GM21447 (cell line): ENCODE data around the gene PHYHIPL.
"Not testable (repeated sequence)": the region's sequence is repeated elsewhere in the genome, so short reads cannot be mapped to it uniquely, and the experiment has no call there.

Experiments
- ATAC-seq: cut with Tn5 transposase; IDR thresholded peaks from one replicate; pipeline ENCODE4 v1.9.1; 2021; ENCODE audit not compliant: unreplicated experiment

The PHYHIPL gene

GRCh38 chr10:59190332-59190731 is 13.9 kb downstream of the PHYHIPL start:
- ATAC-seq: no peak

GRCh38 chr10:59206204-59206720 is 29.8 kb downstream of the PHYHIPL start:
- no peak for ATAC-seq

GRCh38 chr10:59212301-59212798 is 35.9 kb downstream of the PHYHIPL start:
- no peak for ATAC-seq

GRCh38 chr10:59214160-59214559 is 37.7 kb downstream of the PHYHIPL start:
- no peak for ATAC-seq

- ATAC-seq: no peak
Observed at GRCh38 chr10:59216178-59216869, 39.9 kb downstream of the PHYHIPL start.

GRCh38 chr10:59222788-59223187 is 46.3 kb downstream of the PHYHIPL start:
- no peak for ATAC-seq

- not testable (repeated sequence) for ATAC-seq
Observed at GRCh38 chr10:59223597-59223996, 47.2 kb downstream of the PHYHIPL start.

- ATAC-seq: no peak
Observed at GRCh38 chr10:59225211-59225610, 48.8 kb downstream of the PHYHIPL start.

GRCh38 chr10:59227136-59227673 is 50.8 kb downstream of the PHYHIPL start:
- ATAC-seq: no peak

- no peak for ATAC-seq
Observed at GRCh38 chr10:59229441-59229840, 53.0 kb downstream of the PHYHIPL start.

- no peak for ATAC-seq
Observed at GRCh38 chr10:59234194-59234593, 57.8 kb downstream of the PHYHIPL start.

- no peak for ATAC-seq
Observed at GRCh38 chr10:59234816-59235429, 58.5 kb downstream of the PHYHIPL start.

GRCh38 chr10:59236064-59236697 is 59.7 kb downstream of the PHYHIPL start:
- ATAC-seq: no peak

- ATAC-seq: no peak
Observed at GRCh38 chr10:59237775-59238174, 61.3 kb downstream of the PHYHIPL start.

GRCh38 chr10:59239108-59239507 is 62.7 kb downstream of the PHYHIPL start:
- not testable (repeated sequence) for ATAC-seq

- no peak for ATAC-seq
Observed at GRCh38 chr10:59240582-59241183, 64.2 kb downstream of the PHYHIPL start.

- ATAC-seq: no peak
Observed at GRCh38 chr10:59242057-59242456, 65.6 kb downstream of the PHYHIPL start.

- ATAC-seq: no peak
Observed at GRCh38 chr10:59242991-59243390, 66.5 kb downstream of the PHYHIPL start.

GRCh38 chr10:59243611-59244195 is 67.3 kb downstream of the PHYHIPL start:
- ATAC-seq: no peak

- no peak for ATAC-seq
Observed at GRCh38 chr10:59244871-59245270, 68.4 kb downstream of the PHYHIPL start.

- no peak for ATAC-seq
Observed at GRCh38 chr10:59245686-59246085, 69.2 kb downstream of the PHYHIPL start.
